GM12891 (cell line): ENCODE data around the gene RNF187.

Experiments
- POLR2A ChIP-seq: IDR thresholded peaks from 2 replicates; pipeline ENCODE4 v1.6.1; 2011; ENCODE audit warnings: low read depth, low read length, control low read depth
- POLR2AphosphoS5 ChIP-seq: IDR thresholded peaks from 2 replicates; pipeline ENCODE4 v1.6.1; 2011; ENCODE audit warnings: low read depth, low read length, control low read depth
- POU2F2 ChIP-seq: IDR thresholded peaks from 2 replicates; pipeline ENCODE4 v1.6.1; 2011; ENCODE audit warnings: low read depth, mild to moderate bottlenecking, control low read depth, low read length, moderate library complexity
- SPI1 ChIP-seq: IDR thresholded peaks from 2 replicates; pipeline ENCODE4 v1.6.1; 2011; ENCODE audit warnings: low read depth, low read length, control low read depth
- TAF1 ChIP-seq: IDR thresholded peaks from 2 replicates; pipeline ENCODE4 v1.6.1; 2011; ENCODE audit warnings: low read depth, low read length, control low read depth

- no peak for TF ChIP-seq POLR2A
- TF ChIP-seq POLR2AphosphoS5 = no peak
- TF ChIP-seq POU2F2 = no peak
- no peak for TF ChIP-seq TAF1
- TF ChIP-seq SPI1 = no peak
Observed at GRCh38 chr1:228543396-228543795, 56.2 kb downstream of the RNF187 start.
